GM13977 (cell line): ENCODE results near the gene RAP1GDS1.
A peak's percentile ranks its signal among the peaks of the same experiment; 100 is the strongest.

ENCODE experiments used
- DNase-seq: peaks from one replicate; pipeline ENCODE4 v3.0.0; 2012; ENCODE audit warnings: low spot score
- in situ Hi-C: fragments of 300-500 bp; cut with MboI; formaldehyde crosslinking; loops from one replicate; pipeline ENCODE4 v1.12.0; 2022; ENCODE audit warnings: low sequenced_read_pairs, low pct_unique_long_range_greater_than_20kb, mixed read lengths, inconsistent platforms; ENCODE audit not compliant: unreplicated experiment
- TF ChIP-seq, protein P1 (sequence below): IDR thresholded peaks from 2 replicates; pipeline ENCODE4 v1.5.1; 2012; ENCODE audit warnings: mild to moderate bottlenecking, control low read depth; ENCODE audit not compliant: insufficient read depth; ENCODE audit errors: extremely low read depth, missing control alignments

Gene RAP1GDS1

DNA sequence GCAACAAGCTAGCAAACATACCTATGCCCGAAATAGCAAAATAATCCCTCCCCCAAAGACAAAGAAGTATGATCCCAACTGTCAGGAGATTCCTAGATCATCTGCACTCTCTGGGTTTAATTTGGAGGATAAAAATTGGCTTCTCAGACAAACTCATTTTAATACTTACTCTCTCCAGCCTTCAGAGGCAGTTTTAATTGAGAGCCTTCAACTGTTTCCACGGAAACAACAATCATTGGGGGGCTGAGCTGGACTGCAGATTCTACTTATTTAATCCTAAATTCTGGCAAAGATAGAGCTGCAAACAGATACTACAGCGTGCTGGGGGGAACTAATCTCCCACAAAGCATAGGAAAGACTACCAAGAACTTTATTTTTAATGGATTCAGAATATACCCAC lies 229.1 kb downstream of the RAP1GDS1 start:
- TF ChIP-seq, protein P1, sequence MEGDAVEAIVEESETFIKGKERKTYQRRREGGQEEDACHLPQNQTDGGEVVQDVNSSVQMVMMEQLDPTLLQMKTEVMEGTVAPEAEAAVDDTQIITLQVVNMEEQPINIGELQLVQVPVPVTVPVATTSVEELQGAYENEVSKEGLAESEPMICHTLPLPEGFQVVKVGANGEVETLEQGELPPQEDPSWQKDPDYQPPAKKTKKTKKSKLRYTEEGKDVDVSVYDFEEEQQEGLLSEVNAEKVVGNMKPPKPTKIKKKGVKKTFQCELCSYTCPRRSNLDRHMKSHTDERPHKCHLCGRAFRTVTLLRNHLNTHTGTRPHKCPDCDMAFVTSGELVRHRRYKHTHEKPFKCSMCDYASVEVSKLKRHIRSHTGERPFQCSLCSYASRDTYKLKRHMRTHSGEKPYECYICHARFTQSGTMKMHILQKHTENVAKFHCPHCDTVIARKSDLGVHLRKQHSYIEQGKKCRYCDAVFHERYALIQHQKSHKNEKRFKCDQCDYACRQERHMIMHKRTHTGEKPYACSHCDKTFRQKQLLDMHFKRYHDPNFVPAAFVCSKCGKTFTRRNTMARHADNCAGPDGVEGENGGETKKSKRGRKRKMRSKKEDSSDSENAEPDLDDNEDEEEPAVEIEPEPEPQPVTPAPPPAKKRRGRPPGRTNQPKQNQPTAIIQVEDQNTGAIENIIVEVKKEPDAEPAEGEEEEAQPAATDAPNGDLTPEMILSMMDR: no peak
- in situ Hi-C loops: no loop called here

DNA sequence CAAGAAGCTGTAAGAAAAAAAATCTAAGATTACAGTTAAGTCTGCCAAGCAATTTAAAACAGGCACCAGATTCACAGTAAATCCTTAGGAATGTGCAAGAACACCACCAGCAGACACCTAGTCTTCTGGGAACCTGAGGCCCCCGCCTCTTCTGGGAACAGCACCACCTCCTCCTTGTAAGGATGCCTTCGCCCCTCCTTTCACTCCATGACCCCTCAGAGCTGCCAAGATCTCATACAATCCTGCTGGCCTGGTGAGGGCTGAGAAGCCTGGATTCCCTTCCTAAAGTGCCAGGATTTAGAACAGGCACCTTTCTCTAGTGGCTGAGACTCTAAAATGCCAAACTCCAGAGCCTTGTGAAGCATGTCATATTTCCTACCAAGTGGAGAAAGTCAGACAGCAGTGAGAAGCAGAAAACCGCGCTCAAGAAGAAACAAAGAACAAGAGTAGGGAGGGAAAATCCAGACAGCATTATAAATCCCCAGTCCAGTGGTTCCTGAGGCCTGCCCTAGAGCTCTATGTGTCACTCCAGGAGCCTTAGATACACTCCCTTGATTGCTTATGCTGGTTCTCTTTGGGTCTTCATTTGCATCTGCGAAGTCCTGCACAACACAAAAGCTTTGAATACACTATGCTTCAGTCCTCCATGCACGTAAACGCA lies 230.8 kb downstream of the RAP1GDS1 start:
- TF ChIP-seq, protein P1: no peak
- in situ Hi-C loops: no loop called here
- DNase-seq: no peak

More for the DNA sequence above, 229.1 kb downstream of the RAP1GDS1 start:
- no peak for DNase-seq

DNA sequence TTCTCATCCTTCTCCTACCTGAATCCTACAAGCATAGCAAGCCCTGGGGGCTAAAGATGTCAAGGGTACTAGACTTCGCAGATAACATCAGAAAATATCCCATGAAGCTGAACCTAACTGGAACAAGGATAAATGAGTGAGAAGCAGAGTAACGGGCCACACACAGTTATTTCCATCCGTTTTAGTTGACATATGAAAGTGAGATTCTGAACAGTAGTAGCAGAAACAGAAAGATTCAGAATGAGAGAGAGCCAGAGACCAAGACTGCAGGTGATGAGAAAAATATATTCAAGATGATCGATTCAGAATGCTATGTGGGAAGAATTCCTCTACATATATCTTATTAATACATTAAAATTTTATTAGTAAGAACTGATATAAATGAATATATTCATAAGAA lies 232.1 kb downstream of the RAP1GDS1 start:
- TF ChIP-seq, protein P1: no peak
- in situ Hi-C loops: no loop called here
- DNase-seq: peak; percentile 43
